Loucy (cell line): ENCODE results near the gene GABRG3.

Experiments used
- H2AFZ ChIP-seq: fragments of 200-600 bp; sonication (generic); 2 replicates; pipeline ENCODE4 v1.6.0; 2016; ENCODE audit warnings: antibody characterized with exemption, mild to moderate bottlenecking, low read length, moderate library complexity
- H3F3A ChIP-seq: fragments of 200-600 bp; 2 replicates; pipeline ENCODE4 v1.6.0; 2016; ENCODE audit warnings: antibody characterized with exemption, low read depth, mild to moderate bottlenecking
- H3K27me3 ChIP-seq: fragments of 200-600 bp; sonication (generic); 2 replicates; pipeline ENCODE4 v1.6.1; 2014; ENCODE audit warnings: low read length, mild to moderate bottlenecking; ENCODE audit not compliant: insufficient read depth, poor library complexity, severe bottlenecking
- H3K36me3 ChIP-seq: fragments of 200-600 bp; sonication (generic); 2 replicates; pipeline ENCODE4 v1.6.1; 2016; ENCODE audit warnings: low read length; ENCODE audit not compliant: insufficient read depth
- H3K4me1 ChIP-seq: fragments of 200-600 bp; sonication (generic); 2 replicates; pipeline ENCODE4 v1.5.1; 2014; ENCODE audit warnings: low read length, mild to moderate bottlenecking; ENCODE audit not compliant: insufficient read depth, poor library complexity, severe bottlenecking
- H3K4me2 ChIP-seq: fragments of 200-600 bp; sonication (generic); 2 replicates; pipeline ENCODE4 v1.6.0; 2014; ENCODE audit warnings: antibody characterized with exemption, low read length, low read depth, mild to moderate bottlenecking; ENCODE audit not compliant: poor library complexity, severe bottlenecking
- H3K4me3 ChIP-seq: fragments of 200-600 bp; sonication (generic); 2 replicates; pipeline ENCODE4 v1.5.1; 2014; ENCODE audit warnings: low read length, mild to moderate bottlenecking, mixed read lengths; ENCODE audit not compliant: poor library complexity, severe bottlenecking
- H3K79me2 ChIP-seq: fragments of 200-600 bp; sonication (generic); 2 replicates; pipeline ENCODE4 v1.6.1; 2014; ENCODE audit warnings: low read length; ENCODE audit not compliant: insufficient read depth
- H3K9ac ChIP-seq: fragments of 200-600 bp; sonication (generic); 2 replicates; pipeline ENCODE4 v1.6.0; 2014; ENCODE audit warnings: mild to moderate bottlenecking, low read depth, low read length, moderate library complexity; ENCODE audit not compliant: poor library complexity, severe bottlenecking
- H3K9me2 ChIP-seq: fragments of 200-600 bp; sonication (generic); replicated peaks from 2 replicates; pipeline ENCODE4 v1.6.1; 2016; ENCODE audit warnings: low read depth, low read length, mixed read lengths
- H3K9me3 ChIP-seq: fragments of 200-600 bp; sonication (generic); 2 replicates; pipeline ENCODE4 v1.6.1; 2014; ENCODE audit warnings: mild to moderate bottlenecking, antibody characterized with exemption, low read length, low read depth; ENCODE audit not compliant: insufficient read depth
- H4K20me1 ChIP-seq: fragments of 200-600 bp; sonication (generic); 2 replicates; pipeline ENCODE4 v1.6.0; 2014; ENCODE audit warnings: antibody characterized with exemption, low read length, mild to moderate bottlenecking; ENCODE audit not compliant: insufficient read depth, poor library complexity, severe bottlenecking
- EZH2phosphoT487 ChIP-seq: fragments of 200-600 bp; IDR thresholded peaks from 2 replicates; pipeline ENCODE4 v1.6.1; 2018; ENCODE audit warnings: antibody characterized with exemption, mild to moderate bottlenecking, moderate library complexity, borderline replicate concordance
- TF ChIP-seq, protein P1 (sequence below): fragments of 200-600 bp; sonication (generic); conservative IDR thresholded peaks from 2 replicates; pipeline ENCODE4 v1.5.1; 2014; ENCODE audit warnings: mild to moderate bottlenecking, antibody characterized with exemption, low read length

Gene GABRG3

GRCh38 chr15:27481768-27482167 is 510.8 kb downstream of the GABRG3 start:
- H3K4me3 ChIP-seq, result no peak overlapping the region
- H2AFZ ChIP-seq, result no peak overlapping the region
- H3K9me3 ChIP-seq, result 0 out of 2 replicates have a peak, but pooled peaks cover under 1% of the 10 kb centered on the region
- no peaks in the 10 kb centered on the region for H4K20me1 ChIP-seq
- no peaks in the 10 kb centered on the region for H3K4me1 ChIP-seq
- no peak overlapping the region for H3K9ac ChIP-seq
- no peaks in the 10 kb centered on the region for H3K27me3 ChIP-seq
- H3F3A ChIP-seq, result no peaks in the 10 kb centered on the region
- no peak overlapping the region for H3K4me2 ChIP-seq
- no peaks in the 10 kb centered on the region for H3K9me2 ChIP-seq
- H3K79me2 ChIP-seq, result no peaks in the 10 kb centered on the region
- TF ChIP-seq, protein P1, sequence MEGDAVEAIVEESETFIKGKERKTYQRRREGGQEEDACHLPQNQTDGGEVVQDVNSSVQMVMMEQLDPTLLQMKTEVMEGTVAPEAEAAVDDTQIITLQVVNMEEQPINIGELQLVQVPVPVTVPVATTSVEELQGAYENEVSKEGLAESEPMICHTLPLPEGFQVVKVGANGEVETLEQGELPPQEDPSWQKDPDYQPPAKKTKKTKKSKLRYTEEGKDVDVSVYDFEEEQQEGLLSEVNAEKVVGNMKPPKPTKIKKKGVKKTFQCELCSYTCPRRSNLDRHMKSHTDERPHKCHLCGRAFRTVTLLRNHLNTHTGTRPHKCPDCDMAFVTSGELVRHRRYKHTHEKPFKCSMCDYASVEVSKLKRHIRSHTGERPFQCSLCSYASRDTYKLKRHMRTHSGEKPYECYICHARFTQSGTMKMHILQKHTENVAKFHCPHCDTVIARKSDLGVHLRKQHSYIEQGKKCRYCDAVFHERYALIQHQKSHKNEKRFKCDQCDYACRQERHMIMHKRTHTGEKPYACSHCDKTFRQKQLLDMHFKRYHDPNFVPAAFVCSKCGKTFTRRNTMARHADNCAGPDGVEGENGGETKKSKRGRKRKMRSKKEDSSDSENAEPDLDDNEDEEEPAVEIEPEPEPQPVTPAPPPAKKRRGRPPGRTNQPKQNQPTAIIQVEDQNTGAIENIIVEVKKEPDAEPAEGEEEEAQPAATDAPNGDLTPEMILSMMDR, result no peak
- TF ChIP-seq EZH2phosphoT487, result no peak
- no peaks in the 10 kb centered on the region for H3K36me3 ChIP-seq

DNA sequence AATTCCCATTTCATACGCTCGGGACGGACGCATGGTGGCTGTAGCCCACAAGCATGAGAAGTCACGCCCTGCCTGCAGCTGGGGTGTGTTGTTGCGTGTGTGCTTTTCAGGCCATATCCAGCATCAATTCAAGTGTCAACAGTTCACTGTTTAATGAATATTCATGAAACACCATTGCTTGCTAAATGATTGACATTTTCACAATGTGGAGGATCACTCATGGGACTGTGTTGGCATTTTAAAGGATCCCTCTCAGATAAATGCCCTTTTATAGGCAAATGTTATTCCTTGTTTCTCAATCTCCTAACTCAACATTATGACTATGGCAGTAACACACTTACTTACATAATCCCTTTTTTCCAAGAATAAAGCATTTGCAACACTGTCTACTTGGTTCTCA is 511.3 kb downstream of the GABRG3 start:
- Histone ChIP-seq H3K36me3 (no peaks in the 10 kb centered on the region), H3K9me2 (no peaks in the 10 kb centered on the region), H3K79me2 (no peaks in the 10 kb centered on the region), H3K4me1 (no peaks in the 10 kb centered on the region), H2AFZ (no peak overlapping the region), H3K4me3 (no peak overlapping the region), H3K9me3 (no peaks in the 10 kb centered on the region), H4K20me1 (no peaks in the 10 kb centered on the region), H3K27me3 (no peaks in the 10 kb centered on the region), H3K9ac (no peak overlapping the region), H3F3A (no peaks in the 10 kb centered on the region), H3K4me2 (no peak overlapping the region)
- TF ChIP-seq, protein P1, result no peak
- no peak for TF ChIP-seq EZH2phosphoT487

GRCh38 chr15:27483124-27483523 is 512.1 kb downstream of the GABRG3 start:
- no peak for TF ChIP-seq EZH2phosphoT487
- TF ChIP-seq, protein P1, result no peak
- Histone ChIP-seq H3K79me2 (no peaks in the 10 kb centered on the region), H3K4me1 (no peaks in the 10 kb centered on the region), H3K9me2 (no peaks in the 10 kb centered on the region), H3K4me3 (no peak overlapping the region), H3F3A (no peaks in the 10 kb centered on the region), H4K20me1 (no peaks in the 10 kb centered on the region), H3K4me2 (no peak overlapping the region), H3K36me3 (no peaks in the 10 kb centered on the region), H3K27me3 (no peaks in the 10 kb centered on the region), H3K9ac (no peak overlapping the region), H2AFZ (no peak overlapping the region), H3K9me3 (no peaks in the 10 kb centered on the region)
